ENCODE measurements around the gene FFAR4. TPM values are rescaled to one million over a fixed set of nuclear protein-coding genes. Genes with fewer than 3 reads are reported as not detected.

Gene FFAR4
- total and polyA plus RNA-seq, 2 of the 4 experiments (the other 2 are of a cell fraction): not detected

GRCh38 chr10:93603023-93603422 is 36.6 kb downstream of the FFAR4 start:
- Histone ChIP-seq H4K91ac (ENCODE audit: insufficient read depth, low read depth, low read length) (no peak overlapping the region), H2BK120ac (ENCODE audit: low read depth, low read length) (no peak overlapping the region), H4K20me1 (ENCODE audit: insufficient read depth, low read length) (no peaks in the 10 kb centered on the region), H3K4me1 (ENCODE audit: control insufficient read depth, insufficient read depth, low read length) (peaks cover 1% of the 10 kb centered on the region; the same call in 1 of the 2 replicates), H2AFZ (replicated peaks; ENCODE audit: low read length, poor library complexity) (no peak overlapping the region), H3K4me3 (ENCODE audit: insufficient read depth, low read depth, low read length) (no peak overlapping the region), H2AK9ac (replicated peaks; ENCODE audit: low read depth, low read length, poor library complexity) (no peak overlapping the region), H3K36me3 (ENCODE audit: control insufficient read depth, insufficient read depth, low read length) (no peaks in the 10 kb centered on the region), H3K9ac (ENCODE audit: low read depth, low read length) (no peak overlapping the region), H2BK5ac (ENCODE audit: low read depth, low read length, poor library complexity, severe bottlenecking) (no peak overlapping the region), H3K18ac (ENCODE audit: low read depth, low read length) (no peak overlapping the region), H3K27me3 (ENCODE audit: control insufficient read depth, insufficient read depth, low read length) (peaks cover 37% of the 10 kb centered on the region), H4K5ac (ENCODE audit: low read depth, low read length) (no peak overlapping the region), H3K14ac (replicated peaks; ENCODE audit: low read depth, low read length) (no peak overlapping the region), H2BK20ac (ENCODE audit: low read depth, low read length) (no peak overlapping the region), H3K56ac (ENCODE audit: extremely low read depth, insufficient read depth, low read length) (no peak overlapping the region), H3K9me3 (ENCODE audit: control insufficient read depth, insufficient read depth, low read length) (no peaks in the 10 kb centered on the region), H3K27ac (ENCODE audit: insufficient read depth, low read length) (no peak overlapping the region), H2BK15ac (ENCODE audit: low read depth, low read length) (no peak overlapping the region), H2AK5ac (ENCODE audit: low read depth, low read length) (no peak overlapping the region), H3K9me1 (ENCODE audit: insufficient read depth, low read length) (no peaks in the 10 kb centered on the region), H4K8ac (ENCODE audit: low read depth in 2 of 2, low read length in 2 of 2) (no peak overlapping the region), H3K4ac (ENCODE audit: low read depth, low read length) (no peak overlapping the region), H3K79me1 (ENCODE audit: low read depth in 1 of 2, low read length in 2 of 2) (no peaks in the 10 kb centered on the region), H3K4me2 (ENCODE audit: low read depth, low read length) (no peak overlapping the region), H3K23ac (ENCODE audit: low read depth, low read length) (no peak overlapping the region)
- intact Hi-C loops (cut with micrococcal nuclease) (no loop called here), dilution Hi-C loops (cut with HindIII; ENCODE audit: low sequenced_read_pairs, unreplicated experiment) (no loop called here), in situ Hi-C loops (cut with MboI; ENCODE audit: low sequenced_read_pairs) (no loop called here)
- ATAC-seq (ENCODE audit: low read depth) (no peak), DNase-seq (no peak)
- WGBS, 2 experiments (ENCODE audit: extremely low coverage in 2 of 2, insufficient read length in 1 of 2): no CpG with 5 or more reads among the region's 2 CpGs
- BruUV-seq (replicated peaks): no TSS peak
- POLR2A ChIA-PET (ENCODE audit: unreplicated experiment): no interaction called here
- TF ChIP-seq MXI1 (IDR thresholded peaks at IDR 0.05; ENCODE audit: borderline replicate concordance, low read depth, low read length) (no peak), NFE2L2 (IDR thresholded peaks at IDR 0.05; ENCODE audit: low read depth, low read length) (no peak), POLR2A (IDR thresholded peaks at IDR 0.05; ENCODE audit: low read depth, low read length) (no peak), CHD1 (IDR thresholded peaks at IDR 0.05; ENCODE audit: low read depth, low read length) (no peak), RFX5 (IDR thresholded peaks at IDR 0.05; ENCODE audit: low read depth, low read length) (no peak), CTCF (conservative IDR thresholded peaks at IDR 0.05; ENCODE audit: low read depth, low read length) (no peak), MAZ (IDR thresholded peaks at IDR 0.05; ENCODE audit: borderline replicate concordance, low read depth, low read length) (no peak), BHLHE40 (IDR thresholded peaks at IDR 0.05; ENCODE audit: low read depth, low read length) (no peak), ELK1 (IDR thresholded peaks at IDR 0.05; ENCODE audit: borderline replicate concordance, low read depth, low read length) (no peak), SMC3 (IDR thresholded peaks at IDR 0.05; ENCODE audit: low read depth, low read length) (no peak), RAD21 (IDR thresholded peaks at IDR 0.05; ENCODE audit: low read length) (no peak), USF2 (IDR thresholded peaks at IDR 0.05; ENCODE audit: low read depth, low read length) (no peak), MAFK (IDR thresholded peaks at IDR 0.05; ENCODE audit: low read depth, low read length) (no peak), RCOR1 (IDR thresholded peaks at IDR 0.05; ENCODE audit: insufficient replicate concordance, low read length) (no peak), CEBPB (IDR thresholded peaks at IDR 0.05; ENCODE audit: low read depth, low read length) (no peak), FOS (IDR thresholded peaks at IDR 0.05; ENCODE audit: low read depth, low read length) (no peak)
- CTCF ChIA-PET: no interaction called here
